CD4-positive, alpha-beta T cell treated with Interleukin-6 for 4 hours (primary cell): ENCODE results near the gene ARHGEF37.
A peak's percentile ranks its signal among the peaks of the same experiment; 100 is the strongest.
"Not testable (repeated sequence)": the region's sequence is repeated elsewhere in the genome, so short reads cannot be mapped to it uniquely, and the experiment has no call there.

Experiments used
- DNase-seq: peaks from one replicate; pipeline ENCODE4 v3.0.0-alpha.2; 2020; ENCODE audit warnings: mixed read lengths

The ARHGEF37 gene

GRCh38 chr5:149651686-149652085 is 70.4 kb downstream of the ARHGEF37 start:
- no peak for DNase-seq

DNA sequence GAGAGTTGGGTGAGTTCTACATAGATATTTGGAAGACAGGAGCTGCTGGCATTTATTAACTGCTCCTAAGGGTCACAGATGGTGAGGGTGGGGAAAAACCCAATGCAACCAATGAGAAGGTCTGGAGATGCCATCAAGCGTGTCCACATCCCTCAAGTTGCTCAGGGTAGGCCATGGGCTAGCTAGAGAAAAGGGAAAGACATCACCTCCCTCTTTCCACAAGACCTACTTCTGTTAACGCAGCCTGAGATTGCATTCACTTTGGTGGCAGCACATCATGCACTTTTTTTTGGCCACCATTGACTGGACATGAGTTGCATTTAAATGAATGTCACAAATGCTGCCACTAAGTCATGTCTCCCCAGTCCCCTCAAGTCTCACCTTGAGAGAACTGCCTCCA is 71.4 kb downstream of the ARHGEF37 start:
- no peak for DNase-seq

- no peak for DNase-seq
Observed at GRCh38 chr5:149654231-149654630, 72.9 kb downstream of the ARHGEF37 start.

DNA sequence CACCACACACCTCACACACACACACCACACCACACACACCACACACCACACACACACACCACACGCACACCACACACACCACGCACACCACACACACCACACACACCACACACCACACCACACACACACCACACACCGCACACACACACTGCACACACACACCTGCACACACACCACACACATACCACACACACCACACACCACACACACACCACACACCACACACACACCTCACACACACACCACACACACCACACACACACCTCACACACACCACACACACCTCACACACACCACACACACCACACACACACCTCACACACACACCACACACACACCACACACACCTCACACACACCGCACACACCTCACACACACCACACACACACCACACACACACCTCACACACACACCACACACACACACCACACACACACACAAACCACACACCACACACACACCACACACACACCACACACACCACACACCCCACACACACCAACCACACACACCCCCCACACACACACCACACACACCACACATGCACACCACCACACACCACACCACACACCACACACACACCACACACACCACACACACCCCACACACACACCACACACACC is 73.7 kb downstream of the ARHGEF37 start:
- no peak for DNase-seq

- no peak for DNase-seq
Observed at GRCh38 chr5:149656576-149657182, 75.4 kb downstream of the ARHGEF37 start.

GRCh38 chr5:149657324-149657723 is 76.0 kb downstream of the ARHGEF37 start:
- no peak for DNase-seq

DNA sequence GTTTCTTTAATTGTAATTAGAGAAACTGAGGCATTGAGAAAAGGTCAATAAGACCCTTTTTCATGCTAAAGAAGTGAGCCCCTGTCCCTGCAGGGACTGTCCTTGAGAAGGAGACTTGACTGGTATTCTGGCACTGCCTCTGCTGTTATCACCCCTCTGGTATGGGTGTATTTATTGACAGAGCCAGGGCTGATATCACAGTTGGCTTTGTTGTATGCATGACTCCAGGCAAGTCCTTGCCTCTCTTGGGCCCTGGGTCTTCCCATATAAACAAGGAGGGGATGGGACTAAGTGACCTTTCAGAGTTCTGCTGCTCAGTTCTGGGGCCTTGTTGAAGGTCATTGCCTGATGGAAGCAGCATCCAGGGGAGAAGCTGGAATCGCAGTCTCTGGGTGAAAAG is 77.0 kb downstream of the ARHGEF37 start:
- no peak for DNase-seq

- DNase-seq = no peak
Observed at GRCh38 chr5:149664083-149664482, 82.8 kb downstream of the ARHGEF37 start.

DNA sequence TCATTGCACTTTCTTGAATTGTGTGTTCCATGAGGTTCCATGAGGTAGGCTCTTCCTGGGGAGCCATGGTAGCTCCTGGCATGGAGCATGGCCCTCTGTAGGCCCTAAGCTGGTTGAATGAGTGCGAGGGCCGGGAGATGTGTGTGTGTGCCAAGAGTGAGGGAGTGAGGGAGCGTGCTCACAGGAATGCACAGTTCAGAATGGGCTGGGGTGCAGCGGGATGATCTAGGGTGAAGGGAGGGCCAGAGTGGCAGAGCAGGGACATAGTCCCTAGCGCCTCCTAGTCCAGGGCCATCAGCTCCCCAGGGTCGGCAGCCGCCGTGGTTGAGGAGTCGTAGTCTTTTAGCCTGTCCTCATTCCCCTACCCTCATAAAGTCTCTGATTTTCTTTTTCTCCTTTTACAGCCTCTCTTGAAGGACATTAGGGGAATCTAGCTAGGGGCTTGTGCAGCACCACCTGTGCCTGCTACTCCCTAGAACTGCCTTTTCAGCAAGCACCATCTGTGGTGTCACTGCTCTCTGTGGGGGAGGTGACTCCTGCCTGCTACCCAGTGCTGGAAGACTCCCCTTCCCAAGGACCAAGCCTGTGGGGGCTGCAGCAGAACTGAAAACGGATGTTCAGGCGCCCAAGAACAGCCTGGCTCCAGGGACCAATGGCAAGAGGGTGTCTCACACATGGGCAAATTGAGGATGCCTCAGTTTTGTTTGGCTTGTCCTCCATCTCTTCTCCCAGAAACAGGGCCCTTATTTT is 83.5 kb downstream of the ARHGEF37 start:
- DNase-seq = no peak

- DNase-seq = no peak
Observed at GRCh38 chr5:149665416-149666175, 84.3 kb downstream of the ARHGEF37 start.

DNA sequence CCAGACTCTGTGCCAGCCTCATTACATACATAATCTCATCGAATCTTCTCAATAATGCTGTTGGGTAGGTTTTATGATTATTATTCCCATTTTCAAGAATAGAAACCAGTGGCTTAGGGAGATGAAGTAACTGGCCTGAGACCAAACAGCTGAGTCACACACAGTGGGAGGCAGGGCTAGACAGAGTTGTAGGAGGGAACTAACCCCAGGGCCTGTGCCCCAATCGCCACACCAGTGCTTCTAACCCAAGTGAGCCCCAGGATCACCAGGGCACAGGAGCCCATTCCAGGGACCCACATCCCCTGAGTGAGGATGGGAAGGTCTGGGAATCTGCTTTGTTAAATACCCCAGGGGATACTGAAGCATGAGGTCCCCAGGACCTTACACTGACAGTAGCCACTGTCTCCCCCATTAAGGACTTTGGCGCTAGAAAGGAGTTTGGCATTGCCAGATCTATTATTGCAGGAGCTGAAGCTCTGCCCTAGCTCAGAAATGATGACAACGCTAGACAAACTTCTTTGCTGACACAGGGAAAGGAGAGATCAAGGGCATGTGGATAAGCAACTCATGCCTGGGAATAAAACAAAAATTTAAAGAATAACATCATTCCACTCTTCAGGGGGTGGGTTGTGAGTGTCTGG is 85.0 kb downstream of the ARHGEF37 start:
- DNase-seq = no peak

GRCh38 chr5:149667084-149667828 is 86.0 kb downstream of the ARHGEF37 start:
- DNase-seq = peak; percentile 8

GRCh38 chr5:149667829-149668330 is 86.6 kb downstream of the ARHGEF37 start:
- no peak for DNase-seq

DNA sequence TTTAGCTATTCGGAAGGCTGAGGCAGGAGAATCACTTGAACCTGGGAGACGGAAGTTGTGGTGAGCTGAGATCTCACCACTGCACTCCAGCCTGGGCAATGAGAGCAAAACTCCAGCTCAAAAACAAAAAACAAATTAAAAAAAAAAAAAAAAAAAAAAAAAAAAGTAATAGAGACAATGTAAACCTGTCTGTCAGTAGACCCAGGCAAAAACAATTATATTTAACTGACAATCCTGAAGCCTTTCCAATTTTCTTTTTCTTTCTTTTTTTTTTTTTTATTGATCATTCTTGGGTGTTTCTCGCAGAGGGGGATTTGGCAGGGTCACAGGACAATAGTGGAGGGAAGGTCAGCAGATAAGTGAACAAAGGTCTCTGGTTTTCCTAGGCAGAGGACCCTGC is 88.0 kb downstream of the ARHGEF37 start:
- DNase-seq = not testable (repeated sequence)

GRCh38 chr5:149671544-149671943 is 90.2 kb downstream of the ARHGEF37 start:
- DNase-seq = no peak

DNA sequence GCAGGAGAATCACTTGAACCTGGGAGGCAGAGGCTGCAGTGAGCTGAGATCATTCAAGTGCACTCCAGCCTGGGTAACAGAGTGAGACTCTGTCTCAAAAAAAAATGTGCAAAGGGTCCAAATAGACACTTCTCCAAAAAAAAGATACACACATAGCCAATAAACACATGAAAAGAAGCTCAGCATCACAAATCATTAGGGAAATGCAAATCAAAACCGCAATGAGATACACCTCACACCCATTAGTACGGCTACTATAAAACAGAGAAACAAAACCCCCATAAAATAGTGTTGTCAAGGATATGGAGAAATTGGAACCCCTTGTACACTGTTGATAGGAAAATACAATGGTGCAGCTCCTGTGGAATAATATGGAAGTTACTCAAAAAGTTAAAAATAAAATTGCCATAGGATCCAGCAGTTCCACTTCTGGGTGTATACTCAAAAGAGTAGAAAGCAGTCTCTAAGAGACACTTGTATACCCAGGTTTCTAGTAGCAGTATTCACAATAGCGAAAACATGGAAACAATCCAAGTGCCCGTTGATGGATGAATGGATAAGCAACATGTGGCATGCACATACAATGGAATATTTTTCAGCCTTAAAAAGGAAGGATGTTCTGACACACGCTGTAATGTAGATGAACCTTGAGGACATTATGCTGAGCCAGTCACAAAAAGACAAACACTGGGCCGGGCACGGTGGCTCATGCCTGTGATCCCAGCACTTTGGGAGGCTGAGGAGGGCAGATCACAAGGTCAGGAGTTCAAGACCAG is 91.6 kb downstream of the ARHGEF37 start:
- DNase-seq = no peak

- no peak for DNase-seq
Observed at GRCh38 chr5:149674686-149675085, 93.4 kb downstream of the ARHGEF37 start.

DNA sequence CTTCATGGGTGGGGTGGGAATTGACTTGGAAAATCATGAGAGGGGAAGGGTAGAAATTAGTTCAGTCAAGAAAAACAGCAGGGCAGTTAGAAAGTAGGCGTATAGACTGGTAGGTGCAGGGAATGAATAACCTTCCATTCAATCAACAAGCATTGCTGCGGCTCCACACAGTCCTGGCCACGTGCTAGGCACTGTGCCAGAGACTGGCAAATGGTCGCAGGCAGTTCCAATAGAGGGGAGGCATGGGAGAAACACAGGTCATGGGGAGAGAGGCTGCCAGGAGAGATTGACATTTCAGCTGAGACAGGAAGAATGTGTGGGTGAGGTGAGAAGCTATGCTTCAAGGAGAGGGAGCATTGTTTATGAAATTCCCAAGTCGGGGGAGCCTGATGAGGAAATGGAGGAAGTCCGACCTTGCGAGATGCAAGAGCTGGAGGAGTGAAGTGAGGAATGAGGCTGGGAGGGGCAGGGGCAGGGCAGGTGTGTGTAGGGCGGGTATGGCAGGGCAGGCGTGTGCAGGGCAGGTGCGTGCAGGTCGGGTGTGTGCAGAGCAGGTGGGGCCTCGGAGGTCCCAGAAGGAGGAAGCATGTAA is 94.4 kb downstream of the ARHGEF37 start:
- no peak for DNase-seq

DNA sequence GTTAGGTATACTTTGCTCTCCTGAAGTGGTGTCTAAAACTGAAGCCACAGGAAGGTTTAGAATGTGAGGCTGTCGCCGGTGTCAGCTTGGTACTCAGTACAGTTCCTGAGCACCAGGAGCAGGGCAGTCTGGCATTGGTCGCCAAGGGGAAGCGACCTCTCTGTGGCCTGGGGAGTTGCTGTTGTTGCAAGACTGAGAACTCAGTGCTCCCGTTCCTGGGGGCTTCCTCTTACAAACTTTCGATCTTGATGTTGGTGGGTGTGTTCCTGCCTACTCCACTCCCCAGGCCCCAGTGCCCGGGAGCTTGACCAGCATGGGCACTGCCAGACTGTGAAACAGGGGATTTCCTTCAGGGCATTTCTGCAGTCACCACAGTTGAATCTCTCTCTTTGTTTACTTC is 96.4 kb downstream of the ARHGEF37 start:
- DNase-seq = no peak

- DNase-seq = no peak
Observed at GRCh38 chr5:149679876-149680809, 98.8 kb downstream of the ARHGEF37 start.
